Endodermal cell (in vitro differentiated cells): ENCODE measurements around the gene SAMD11. TPM values are rescaled to one million over a fixed set of nuclear protein-coding genes. Genes with fewer than 3 reads are reported as not detected.

Experiments
- DNase-seq: peaks from one replicate; pipeline ENCODE4 v3.0.0-alpha.2; 2017
- H3K27ac ChIP-seq: 2 replicates; pipeline ENCODE4 v1.5.1; 2013; ENCODE audit warnings: mild to moderate bottlenecking, low read depth, low read length, moderate library complexity
- H3K27me3 ChIP-seq: 2 replicates; pipeline ENCODE4 v1.6.1; 2013; ENCODE audit warnings: mild to moderate bottlenecking, low read length, moderate library complexity; ENCODE audit not compliant: insufficient read depth, control insufficient read depth, poor library complexity, severe bottlenecking
- H3K36me3 ChIP-seq: 2 replicates; pipeline ENCODE4 v1.7.0; 2013; ENCODE audit warnings: mild to moderate bottlenecking, low read length, moderate library complexity; ENCODE audit not compliant: control insufficient read depth, insufficient read depth
- H3K4me1 ChIP-seq: one replicate; pipeline ENCODE4 v1.7.0; 2013; ENCODE audit warnings: low read length; ENCODE audit not compliant: control insufficient read depth, insufficient read depth
- H3K4me3 ChIP-seq: 2 replicates; pipeline ENCODE4 v1.5.1; 2013; ENCODE audit warnings: mild to moderate bottlenecking, low read length, moderate library complexity
- H3K9ac ChIP-seq: 2 replicates; pipeline ENCODE4 v1.6.1; 2013; ENCODE audit warnings: mild to moderate bottlenecking, low read length, moderate library complexity; ENCODE audit not compliant: poor library complexity, severe bottlenecking; ENCODE audit errors: extremely low read depth
- H3K9me3 ChIP-seq: 2 replicates; pipeline ENCODE4 v1.6.1; 2013; ENCODE audit warnings: mild to moderate bottlenecking, low read length, moderate library complexity; ENCODE audit not compliant: control insufficient read depth
- H3K27ac Mint-ChIP-seq: 2 replicates; pipeline ENCODE4 v1.8.0; 2020; ENCODE audit warnings: mixed read lengths
- H3K27me3 Mint-ChIP-seq: 2 replicates; pipeline ENCODE4 v1.8.0; 2021; ENCODE audit warnings: mild to moderate bottlenecking, mixed read lengths; ENCODE audit not compliant: insufficient read depth
- H3K36me3 Mint-ChIP-seq: 2 replicates; pipeline ENCODE4 v1.8.0; 2020; ENCODE audit warnings: low read depth, mixed read lengths
- H3K4me1 Mint-ChIP-seq: 2 replicates; pipeline ENCODE4 v1.8.0; 2020; ENCODE audit warnings: mixed read lengths
- H3K4me3 Mint-ChIP-seq: 2 replicates; pipeline ENCODE4 v1.8.0; 2020; ENCODE audit warnings: mild to moderate bottlenecking, moderate library complexity, mixed read lengths
- H3K9me3 Mint-ChIP-seq: 2 replicates; pipeline ENCODE4 v1.8.0; 2020; ENCODE audit warnings: mild to moderate bottlenecking, mixed read lengths
- WGBS, 2 experiments: methylation state at CpG; one replicate each; pipeline versions ENCODE4 v1.1.5 to v1.1.7; 2013; ENCODE audit warnings: missing lambda C conversion rate in 2 of 2, mixed read lengths in 1 of 2; ENCODE audit not compliant: insufficient coverage in 1 of 2, insufficient read length in 1 of 2; 5-methylcytosine and 5-hydroxymethylcytosine counted together
- total RNA-seq, 2 donors: library from RNA; stranded (reverse); fragmentation: NEBNext Ultra II Directional in 1 of 2; extraction: Animal tissue kit (Norgen Biotek cat#: 25700) in 1 of 2; gene quantifications; 2 replicates in 1 of 2; 3 replicates in 1 of 2; pipeline ENCODE4 v1.2.1, GENCODE V29; 2021
- TF ChIP-seq, protein P1 (sequence below): fragments of 200-600 bp; sonication (generic); conservative IDR thresholded peaks from 2 replicates; pipeline ENCODE4 v1.5.0; 2021; ENCODE audit warnings: antibody characterized with exemption, mild to moderate bottlenecking

SAMD11 gene
- total RNA-seq, 2 donors from 2014 or later, result 152 to 156 TPM

DNA sequence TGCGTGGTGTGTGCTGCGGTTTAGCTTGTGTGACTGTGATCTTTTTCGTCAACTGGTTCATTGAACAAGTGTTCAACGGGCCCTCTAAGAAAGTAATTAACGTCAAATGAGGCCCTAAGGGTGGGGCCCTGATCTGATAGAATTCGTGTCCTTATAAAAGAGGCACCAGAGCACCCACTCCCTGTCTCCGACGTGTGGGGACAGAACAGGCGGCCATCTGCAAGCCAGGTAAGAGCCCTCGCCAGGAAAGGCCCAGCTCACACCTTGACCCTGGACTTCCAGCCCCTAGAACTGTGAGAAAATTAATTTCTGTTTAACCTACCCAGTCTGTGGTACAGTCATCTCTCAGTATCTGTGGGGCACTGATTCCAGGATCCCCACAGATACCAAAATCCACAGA, 20.4 kb upstream of the SAMD11 start:
- WGBS, 2 experiments, result 91 to 94% methylated on average over 10 of the region's 10 CpGs
- H3K27me3 Mint-ChIP-seq, result peaks cover 72% of the 10 kb centered on the region
- H3K27me3 ChIP-seq, result peaks cover 33% of the 10 kb centered on the region

DNA sequence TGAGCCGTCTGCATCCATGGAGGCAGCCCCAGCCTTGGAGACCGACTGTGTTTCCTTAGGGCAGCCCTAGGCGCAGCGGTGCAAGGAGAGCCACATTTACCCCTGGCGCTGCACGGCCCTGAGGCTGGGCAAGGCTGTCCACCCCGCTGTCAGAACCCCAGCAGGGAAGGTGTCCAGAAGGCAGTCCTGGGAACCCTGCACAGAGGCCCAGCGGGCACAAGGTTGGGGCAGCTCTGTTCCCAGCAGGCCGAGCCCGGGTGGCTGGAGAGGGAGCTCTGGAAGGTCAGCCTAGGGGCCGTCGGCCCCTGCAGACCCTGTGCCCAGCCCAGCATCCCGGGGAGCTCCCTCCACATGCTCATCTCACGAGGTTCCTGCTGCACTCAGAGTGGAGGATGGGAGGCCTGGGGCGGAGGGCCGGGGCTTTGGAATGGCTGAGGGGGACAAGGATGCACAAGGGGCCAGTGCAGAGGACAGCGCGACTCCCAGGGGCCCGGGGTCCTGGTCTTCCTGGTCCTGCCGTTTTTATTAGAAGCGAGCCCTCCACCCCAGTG, 19.9 kb upstream of the SAMD11 start:
- no peak overlapping the region for H3K27ac Mint-ChIP-seq
- H3K9me3 Mint-ChIP-seq, result peaks cover 2% of the 10 kb centered on the region
- 86% methylated on average over 5 to 21 of the region's 21 CpGs for WGBS, 2 experiments
- peaks cover 67% of the 10 kb centered on the region for H3K27me3 Mint-ChIP-seq
- peaks cover 4% of the 10 kb centered on the region for H3K4me1 Mint-ChIP-seq
- DNase-seq, result peak; percentile 57
- no peak overlapping the region for H3K27ac ChIP-seq
- H3K4me3 Mint-ChIP-seq, result peak overlapping the region; percentile 70
- no peak overlapping the region for H3K4me3 ChIP-seq
- peaks cover 5% of the 10 kb centered on the region for H3K36me3 Mint-ChIP-seq
- no peaks in the 10 kb centered on the region for H3K9me3 ChIP-seq
- H3K9ac ChIP-seq, result no peak overlapping the region
- peaks cover 33% of the 10 kb centered on the region for H3K27me3 ChIP-seq
- H3K36me3 ChIP-seq, result no peaks in the 10 kb centered on the region
- TF ChIP-seq, protein P1, sequence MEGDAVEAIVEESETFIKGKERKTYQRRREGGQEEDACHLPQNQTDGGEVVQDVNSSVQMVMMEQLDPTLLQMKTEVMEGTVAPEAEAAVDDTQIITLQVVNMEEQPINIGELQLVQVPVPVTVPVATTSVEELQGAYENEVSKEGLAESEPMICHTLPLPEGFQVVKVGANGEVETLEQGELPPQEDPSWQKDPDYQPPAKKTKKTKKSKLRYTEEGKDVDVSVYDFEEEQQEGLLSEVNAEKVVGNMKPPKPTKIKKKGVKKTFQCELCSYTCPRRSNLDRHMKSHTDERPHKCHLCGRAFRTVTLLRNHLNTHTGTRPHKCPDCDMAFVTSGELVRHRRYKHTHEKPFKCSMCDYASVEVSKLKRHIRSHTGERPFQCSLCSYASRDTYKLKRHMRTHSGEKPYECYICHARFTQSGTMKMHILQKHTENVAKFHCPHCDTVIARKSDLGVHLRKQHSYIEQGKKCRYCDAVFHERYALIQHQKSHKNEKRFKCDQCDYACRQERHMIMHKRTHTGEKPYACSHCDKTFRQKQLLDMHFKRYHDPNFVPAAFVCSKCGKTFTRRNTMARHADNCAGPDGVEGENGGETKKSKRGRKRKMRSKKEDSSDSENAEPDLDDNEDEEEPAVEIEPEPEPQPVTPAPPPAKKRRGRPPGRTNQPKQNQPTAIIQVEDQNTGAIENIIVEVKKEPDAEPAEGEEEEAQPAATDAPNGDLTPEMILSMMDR, result no peak
- no peaks in the 10 kb centered on the region for H3K4me1 ChIP-seq

More for the DNA sequence above, 20.4 kb upstream of the SAMD11 start:
- H3K9me3 ChIP-seq, result no peaks in the 10 kb centered on the region
- no peaks in the 10 kb centered on the region for H3K4me1 ChIP-seq
- H3K9ac ChIP-seq, result no peak overlapping the region
- no peak overlapping the region for H3K27ac Mint-ChIP-seq
- H3K36me3 Mint-ChIP-seq, result peaks cover 5% of the 10 kb centered on the region
- TF ChIP-seq, protein P1, result no peak
- H3K9me3 Mint-ChIP-seq, result peaks cover 3% of the 10 kb centered on the region
- H3K4me1 Mint-ChIP-seq, result peaks cover 4% of the 10 kb centered on the region
- no peak overlapping the region for H3K4me3 ChIP-seq
- DNase-seq, result peak; percentile 23
- no peak overlapping the region for H3K27ac ChIP-seq
- H3K36me3 ChIP-seq, result no peaks in the 10 kb centered on the region
- H3K4me3 Mint-ChIP-seq, result peak overlapping the region; percentile 70

DNA sequence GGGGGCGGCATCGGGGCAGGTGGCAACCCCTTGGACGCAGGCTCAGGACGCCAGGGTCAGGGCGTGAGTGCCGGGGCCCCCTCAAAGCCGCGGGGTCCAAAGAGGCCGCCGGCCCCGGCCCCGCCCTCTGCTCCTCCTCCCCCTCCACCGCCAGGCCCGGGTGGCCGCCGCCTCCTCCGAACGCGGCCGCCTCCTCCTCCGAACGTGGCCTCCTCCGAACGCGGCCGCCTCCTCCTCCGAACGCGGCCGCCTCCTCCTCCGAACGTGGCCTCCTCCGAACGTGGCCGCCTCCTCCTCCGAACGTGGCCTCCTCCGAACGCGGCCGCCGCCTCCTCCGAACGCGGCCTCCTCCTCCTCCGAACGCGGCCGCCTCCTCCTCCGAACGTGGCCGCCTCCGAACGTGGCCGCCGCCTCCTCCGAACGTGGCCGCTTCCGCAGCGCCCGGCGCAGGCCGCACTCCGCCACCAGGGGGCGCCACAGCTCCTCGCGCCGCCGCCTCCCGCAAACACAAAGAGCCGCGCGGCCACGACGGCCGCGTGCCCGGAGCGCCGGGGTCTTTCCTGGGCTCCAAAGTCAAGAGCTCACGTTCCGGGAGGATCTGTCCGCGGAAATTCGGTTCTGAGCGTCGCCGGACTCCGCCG, 19.3 kb upstream of the SAMD11 start:
- H3K4me1 Mint-ChIP-seq, result peaks cover 4% of the 10 kb centered on the region
- Histone ChIP-seq H3K27ac (no peak overlapping the region), H3K4me1 (no peaks in the 10 kb centered on the region), H3K4me3 (no peak overlapping the region), H3K9ac (no peak overlapping the region), H3K36me3 (no peaks in the 10 kb centered on the region), H3K27me3 (peaks cover 33% of the 10 kb centered on the region), H3K9me3 (no peaks in the 10 kb centered on the region)
- TF ChIP-seq, protein P1, result peak; percentile 94
- peak overlapping the region; percentile 87 for H3K27ac Mint-ChIP-seq
- peaks cover 5% of the 10 kb centered on the region for H3K36me3 Mint-ChIP-seq
- H3K4me3 Mint-ChIP-seq, result peak overlapping the region; percentile 70
- H3K9me3 Mint-ChIP-seq, result peaks cover 2% of the 10 kb centered on the region
- WGBS, 2 experiments, result 3% methylated on average over 6 to 91 of the region's 91 CpGs
- H3K27me3 Mint-ChIP-seq, result peaks cover 63% of the 10 kb centered on the region
- peak; percentile 95 for DNase-seq
